ENCODE data around the gene CCDC92. TPM values are rescaled to one million over a fixed set of nuclear protein-coding genes. Genes with fewer than 3 reads are reported as not detected.

Gene CCDC92
- total and polyA plus RNA-seq, 2 donors from 2014 or later = 39.3 to 41.4 TPM

DNA sequence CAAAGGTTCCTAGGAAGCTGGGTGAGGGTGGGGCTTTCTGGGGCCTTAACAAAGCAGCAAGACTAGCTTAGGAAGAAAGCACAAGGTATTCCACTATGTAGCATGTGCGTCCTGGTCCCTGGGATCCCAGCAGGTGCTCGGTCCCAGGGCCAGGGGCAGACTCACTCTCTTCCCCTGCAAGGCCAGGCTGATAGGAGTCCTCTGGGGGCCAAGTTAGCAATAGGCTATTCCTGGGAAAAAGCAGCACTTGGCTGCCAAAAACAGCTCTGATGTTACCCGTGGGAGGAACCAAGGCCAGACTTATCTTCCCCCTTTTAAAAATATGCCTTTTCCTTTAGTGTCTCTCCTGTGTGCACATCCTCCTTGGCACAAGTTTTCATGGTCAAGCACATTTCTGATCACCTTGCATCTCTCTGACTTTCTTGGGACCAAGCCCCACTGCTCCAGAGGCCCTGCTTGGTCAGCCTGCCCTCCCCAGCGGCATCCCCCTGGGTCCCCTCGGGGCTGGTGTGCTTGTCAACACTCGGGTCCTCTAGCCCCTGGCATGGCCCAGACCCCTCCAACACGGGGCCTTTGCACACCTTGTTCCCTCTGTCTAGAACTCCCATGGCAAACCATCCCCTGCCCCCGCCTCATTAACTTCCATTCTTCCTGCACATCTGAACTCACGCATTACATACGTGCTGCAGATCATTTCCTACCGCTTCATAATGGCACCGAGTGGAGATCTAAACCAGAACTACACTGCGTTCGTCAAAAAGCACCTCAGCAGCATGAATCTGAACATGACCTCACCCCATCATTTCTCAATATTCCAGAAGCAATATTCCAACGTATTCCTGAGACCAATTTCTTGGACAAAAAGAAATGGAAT, 21.9 kb downstream of the CCDC92 start:
- H3K36me3 ChIP-seq (ENCODE audit: control insufficient read depth in 2 of 3, insufficient read depth in 3 of 3, low read length in 3 of 3) = no peaks in the 10 kb centered on the region
- no peaks in the 10 kb centered on the region for H3K27me3 ChIP-seq (ENCODE audit: control insufficient read depth, insufficient read depth, low read length)
- no peak overlapping the region for H3K27ac ChIP-seq (ENCODE audit: low read depth in 2 of 2, low read length in 2 of 2)
- TF ChIP-seq, protein P1, sequence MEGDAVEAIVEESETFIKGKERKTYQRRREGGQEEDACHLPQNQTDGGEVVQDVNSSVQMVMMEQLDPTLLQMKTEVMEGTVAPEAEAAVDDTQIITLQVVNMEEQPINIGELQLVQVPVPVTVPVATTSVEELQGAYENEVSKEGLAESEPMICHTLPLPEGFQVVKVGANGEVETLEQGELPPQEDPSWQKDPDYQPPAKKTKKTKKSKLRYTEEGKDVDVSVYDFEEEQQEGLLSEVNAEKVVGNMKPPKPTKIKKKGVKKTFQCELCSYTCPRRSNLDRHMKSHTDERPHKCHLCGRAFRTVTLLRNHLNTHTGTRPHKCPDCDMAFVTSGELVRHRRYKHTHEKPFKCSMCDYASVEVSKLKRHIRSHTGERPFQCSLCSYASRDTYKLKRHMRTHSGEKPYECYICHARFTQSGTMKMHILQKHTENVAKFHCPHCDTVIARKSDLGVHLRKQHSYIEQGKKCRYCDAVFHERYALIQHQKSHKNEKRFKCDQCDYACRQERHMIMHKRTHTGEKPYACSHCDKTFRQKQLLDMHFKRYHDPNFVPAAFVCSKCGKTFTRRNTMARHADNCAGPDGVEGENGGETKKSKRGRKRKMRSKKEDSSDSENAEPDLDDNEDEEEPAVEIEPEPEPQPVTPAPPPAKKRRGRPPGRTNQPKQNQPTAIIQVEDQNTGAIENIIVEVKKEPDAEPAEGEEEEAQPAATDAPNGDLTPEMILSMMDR (IDR thresholded peaks at IDR 0.05; ENCODE audit: borderline replicate concordance, extremely low read depth, insufficient read depth) = no peak
- peaks cover 0 to 11% (median 9%) of the 10 kb centered on the region in 3 donors for H3K4me1 ChIP-seq (ENCODE audit: control insufficient read depth in 2 of 3, insufficient read depth in 2 of 3, low read depth in 1 of 3, low read length in 3 of 3)
- no peak overlapping the region for H3K4me3 ChIP-seq (ENCODE audit: low read length in 3 of 3)
- intact Hi-C loops (cut with DNase I) = no loop called here
- DNase-seq (peak in 1 of 5 donors; percentile 17), FAIRE-seq (no peak)
- no peak overlapping the region for H3K9ac ChIP-seq (ENCODE audit: low read length in 3 of 3)
- no peaks in the 10 kb centered on the region for H3K9me3 ChIP-seq (ENCODE audit: control insufficient read depth in 2 of 3, insufficient read depth in 1 of 3, low read length in 3 of 3)

DNA sequence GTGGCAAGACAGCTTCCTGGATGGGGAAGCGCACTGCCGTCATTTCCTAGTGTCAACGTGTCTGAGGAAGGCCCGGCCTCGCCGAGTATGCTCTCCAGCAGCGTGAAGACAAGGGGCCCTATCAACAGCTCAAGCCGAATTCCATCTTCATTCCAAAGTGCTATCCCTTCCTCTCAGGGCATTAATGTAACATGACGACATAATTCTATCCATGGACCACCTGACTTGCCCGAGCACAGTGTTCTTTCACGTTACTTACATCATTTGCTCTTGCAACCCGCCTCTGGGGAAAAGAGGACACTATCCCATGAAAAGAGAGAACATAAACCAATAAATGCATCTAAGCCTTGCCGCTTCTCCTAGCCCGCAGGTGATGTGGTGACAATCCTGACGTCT, 22.9 kb downstream of the CCDC92 start:
- Histone ChIP-seq H3K27ac (ENCODE audit: low read depth in 2 of 2, low read length in 2 of 2) (no peak overlapping the region), H3K27me3 (ENCODE audit: control insufficient read depth, insufficient read depth, low read length) (no peaks in the 10 kb centered on the region), H3K9me3 (ENCODE audit: control insufficient read depth in 2 of 3, insufficient read depth in 1 of 3, low read length in 3 of 3) (no peaks in the 10 kb centered on the region), H3K4me1 (ENCODE audit: control insufficient read depth in 2 of 3, insufficient read depth in 2 of 3, low read depth in 1 of 3, low read length in 3 of 3) (peaks cover 0 to 11% (median 9%) of the 10 kb centered on the region in 3 donors), H3K36me3 (ENCODE audit: control insufficient read depth in 2 of 3, insufficient read depth in 3 of 3, low read length in 3 of 3) (peaks cover 0 to 2% (median 0%) of the 10 kb centered on the region in 3 donors), H3K9ac (ENCODE audit: low read length in 3 of 3) (no peak overlapping the region), H3K4me3 (ENCODE audit: low read length in 3 of 3) (no peak overlapping the region)
- no peak for DNase-seq
- TF ChIP-seq, protein P1 (IDR thresholded peaks at IDR 0.05; ENCODE audit: borderline replicate concordance, extremely low read depth, insufficient read depth) = no peak
- FAIRE-seq = no peak
- intact Hi-C loops (cut with DNase I) = no loop called here

DNA sequence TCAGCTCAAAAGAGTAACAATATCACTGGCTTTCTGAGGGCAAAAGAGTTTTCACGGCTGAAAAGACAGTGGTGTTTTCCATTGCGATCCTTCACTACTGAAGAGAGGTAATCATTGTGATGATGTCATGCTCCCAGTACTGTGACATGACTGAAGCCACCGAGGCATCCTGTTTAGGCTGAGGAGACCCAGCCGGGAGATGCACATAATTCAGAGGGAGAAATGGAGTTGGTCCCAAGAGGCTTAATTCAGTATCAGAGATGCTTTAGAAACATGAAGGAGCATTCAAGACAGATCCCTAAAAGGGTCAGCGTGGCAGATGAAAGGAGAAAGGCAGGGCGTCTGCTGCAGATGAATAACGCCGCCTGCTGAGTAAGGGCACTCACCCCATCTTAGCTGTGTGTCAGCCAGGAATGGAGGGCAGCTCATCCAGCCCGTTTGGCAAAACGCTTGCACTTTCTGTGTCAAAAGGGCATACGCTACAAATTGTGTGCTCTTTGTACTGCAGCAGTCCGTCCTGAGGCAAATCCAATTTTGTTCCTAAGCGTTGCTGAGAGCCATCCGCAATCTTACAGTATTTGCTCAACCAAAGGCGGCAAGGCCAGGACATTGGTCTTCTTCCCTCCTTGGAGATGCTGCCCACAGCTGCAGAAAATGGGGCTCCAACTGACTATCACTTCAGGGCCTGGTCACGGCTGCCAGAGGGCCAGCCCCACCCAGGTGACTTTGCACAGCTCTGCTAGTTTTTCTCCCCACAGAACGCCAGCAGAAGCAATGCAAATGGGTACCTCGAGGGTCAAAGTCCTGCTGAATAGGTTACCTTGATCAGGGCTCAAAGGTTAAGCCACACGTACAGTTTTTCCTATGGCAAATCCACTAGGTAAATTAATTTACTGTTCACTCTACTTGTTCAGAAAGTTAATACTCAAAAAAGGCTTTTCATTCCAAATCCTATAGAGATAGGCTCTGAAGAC, 23.5 kb downstream of the CCDC92 start:
- Histone ChIP-seq H3K9me3 (ENCODE audit: control insufficient read depth in 2 of 3, insufficient read depth in 1 of 3, low read length in 3 of 3) (no peaks in the 10 kb centered on the region), H3K9ac (ENCODE audit: low read length in 3 of 3) (no peak overlapping the region), H3K4me3 (ENCODE audit: low read length in 3 of 3) (no peak overlapping the region), H3K36me3 (ENCODE audit: control insufficient read depth in 2 of 3, insufficient read depth in 3 of 3, low read length in 3 of 3) (peaks cover 0 to 2% (median 0%) of the 10 kb centered on the region in 3 donors), H3K27me3 (ENCODE audit: control insufficient read depth, insufficient read depth, low read length) (no peaks in the 10 kb centered on the region), H3K27ac (ENCODE audit: low read depth in 2 of 2, low read length in 2 of 2) (peak overlapping the region in 1 of 2 donors; percentile 7), H3K4me1 (ENCODE audit: control insufficient read depth in 2 of 3, insufficient read depth in 2 of 3, low read depth in 1 of 3, low read length in 3 of 3) (peaks cover 0 to 11% (median 9%) of the 10 kb centered on the region in 3 donors)
- TF ChIP-seq, protein P1 (IDR thresholded peaks at IDR 0.05; ENCODE audit: borderline replicate concordance, extremely low read depth, insufficient read depth) = no peak
- DNase-seq = peak in 1 of 5 donors; percentile 19
- FAIRE-seq = no peak
- intact Hi-C loops (cut with DNase I) = no loop called here

All from kidney (tissue), 14 donors.